OCI-M2 (cell line): ENCODE results near the gene ZSCAN23.
"Not testable (repeated sequence)": the region's sequence is repeated elsewhere in the genome, so short reads cannot be mapped to it uniquely, and the experiment has no call there.

Experiments used
- DNase-seq: peaks from one replicate; lab custom pipeline; 2025; ENCODE audit not compliant: unreplicated experiment; lab: John Stamatoyannopoulos, UW

The ZSCAN23 gene

GRCh38 chr6:28442586-28442985 is 705 bp downstream of the ZSCAN23 start:
- DNase-seq, result no peak

- no peak for DNase-seq
Measured at GRCh38 chr6:28436404-28436803, 6.9 kb downstream of the ZSCAN23 start.

GRCh38 chr6:28433119-28433518 is 10.2 kb downstream of the ZSCAN23 start:
- peak; percentile 24 for DNase-seq

DNA sequence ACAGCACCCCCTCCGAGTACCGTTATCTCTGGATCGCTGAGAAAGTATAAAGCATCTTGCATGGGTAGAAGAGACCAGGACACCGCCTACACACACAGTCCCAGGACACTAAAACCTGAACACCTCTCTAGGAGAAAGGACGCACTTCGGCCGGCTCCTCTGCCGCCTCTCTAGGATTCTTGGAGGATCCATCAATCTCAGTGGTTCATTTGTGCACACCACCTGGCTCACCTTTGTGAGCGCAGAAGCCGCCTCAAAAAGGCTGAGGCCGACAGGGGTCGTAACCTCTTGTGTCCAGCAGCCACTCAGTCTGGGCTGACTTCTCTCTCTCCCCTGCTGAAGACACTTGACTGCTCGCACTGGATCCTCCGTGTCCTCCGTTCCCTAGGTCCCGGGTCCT is 13.5 kb downstream of the ZSCAN23 start:
- no peak for DNase-seq

GRCh38 chr6:28425944-28426541 is 17.2 kb downstream of the ZSCAN23 start:
- no peak for DNase-seq

GRCh38 chr6:28424163-28424562 is 19.1 kb downstream of the ZSCAN23 start:
- DNase-seq, result no peak

DNA sequence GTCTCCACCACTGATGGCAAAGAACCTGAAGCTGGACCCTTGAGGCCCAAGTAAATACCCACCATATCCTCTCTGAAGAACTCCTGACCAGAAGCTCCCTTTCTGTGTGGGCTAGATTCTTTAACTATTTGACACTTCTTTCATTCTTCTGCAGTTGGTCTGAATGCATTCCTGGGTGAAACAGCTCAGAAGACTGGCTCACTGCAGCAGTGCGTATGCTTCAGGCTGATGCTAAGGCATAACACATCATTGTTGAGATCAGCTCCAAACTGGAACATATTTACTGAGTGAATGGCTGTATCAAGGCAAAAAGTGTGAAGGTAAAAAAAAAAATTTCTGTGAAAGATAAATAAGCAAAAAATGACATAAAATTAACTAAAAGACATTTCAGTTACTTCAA is 19.7 kb downstream of the ZSCAN23 start:
- DNase-seq, result no peak

GRCh38 chr6:28413681-28414080 is 29.6 kb downstream of the ZSCAN23 start:
- DNase-seq, result no peak

- no peak for DNase-seq
Measured at GRCh38 chr6:28410767-28411166, 32.5 kb downstream of the ZSCAN23 start.

DNA sequence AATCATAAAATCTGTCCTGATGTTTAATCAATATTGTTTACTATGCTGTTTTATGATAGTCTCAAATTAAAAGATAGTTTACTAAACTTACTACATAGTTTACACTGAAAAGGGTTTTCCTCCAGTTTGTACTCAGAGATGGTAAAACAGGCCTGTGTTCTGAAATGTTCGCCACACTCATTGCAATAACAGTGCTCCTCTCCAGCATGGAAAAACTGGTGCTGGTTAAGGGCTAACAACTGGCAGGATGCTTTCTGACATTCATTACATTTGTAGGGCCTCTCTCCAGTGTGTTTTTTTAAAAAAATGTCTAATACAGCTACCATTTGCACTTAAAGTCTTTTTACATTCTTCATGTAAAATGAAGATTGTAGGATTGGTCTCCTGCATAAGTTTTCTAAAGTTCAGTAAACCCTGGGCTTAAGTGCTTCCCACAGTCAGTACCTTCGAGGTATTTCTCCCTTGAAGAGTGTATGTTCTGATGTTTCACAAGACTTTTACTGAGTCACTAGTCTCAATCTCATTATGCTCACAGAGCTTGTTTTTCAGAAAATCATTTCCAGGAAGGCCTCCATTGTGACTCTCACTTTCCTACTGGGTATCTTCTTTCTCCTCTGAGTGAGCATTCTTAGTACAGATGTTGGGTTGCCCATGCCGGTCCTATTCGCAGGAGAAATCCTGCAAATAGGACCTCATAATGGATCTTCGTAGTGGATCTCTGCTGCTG is 35.1 kb downstream of the ZSCAN23 start:
- no peak for DNase-seq

- DNase-seq, result no peak
Measured at GRCh38 chr6:28407401-28407800, 35.9 kb downstream of the ZSCAN23 start.

GRCh38 chr6:28403923-28404322 is 39.4 kb downstream of the ZSCAN23 start:
- DNase-seq, result not testable (repeated sequence)

GRCh38 chr6:28402197-28402596 is 41.1 kb downstream of the ZSCAN23 start:
- DNase-seq, result no peak

DNA sequence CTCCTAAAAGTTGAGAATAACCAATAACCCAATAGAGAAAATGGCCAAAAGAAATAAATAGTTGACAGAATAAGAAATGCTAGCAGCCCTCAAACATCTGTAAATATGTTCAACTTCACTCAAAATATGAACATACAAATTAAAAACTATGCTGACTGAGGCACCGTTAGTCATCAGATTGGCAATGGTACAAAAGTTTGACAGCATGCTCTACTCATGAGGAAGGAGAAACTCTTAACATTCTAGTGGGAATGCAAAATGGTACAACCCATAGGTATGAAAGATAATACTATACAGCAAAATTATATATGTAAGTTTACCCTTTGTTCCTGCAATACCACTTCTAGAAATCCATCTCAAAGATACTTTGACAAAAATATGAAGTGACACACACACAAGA is 42.1 kb downstream of the ZSCAN23 start:
- DNase-seq, result no peak

GRCh38 chr6:28400122-28400451 is 43.2 kb downstream of the ZSCAN23 start:
- no peak for DNase-seq

GRCh38 chr6:28399350-28400121 is 43.8 kb downstream of the ZSCAN23 start, which contains the start of gene ZSCAN12:
TSS of gene ZSCAN12 (minus strand) at chr6:28399747. CDS start at chr6:28398405, 1,342 bp downstream.
- DNase-seq, result peak; percentile 90

DNA sequence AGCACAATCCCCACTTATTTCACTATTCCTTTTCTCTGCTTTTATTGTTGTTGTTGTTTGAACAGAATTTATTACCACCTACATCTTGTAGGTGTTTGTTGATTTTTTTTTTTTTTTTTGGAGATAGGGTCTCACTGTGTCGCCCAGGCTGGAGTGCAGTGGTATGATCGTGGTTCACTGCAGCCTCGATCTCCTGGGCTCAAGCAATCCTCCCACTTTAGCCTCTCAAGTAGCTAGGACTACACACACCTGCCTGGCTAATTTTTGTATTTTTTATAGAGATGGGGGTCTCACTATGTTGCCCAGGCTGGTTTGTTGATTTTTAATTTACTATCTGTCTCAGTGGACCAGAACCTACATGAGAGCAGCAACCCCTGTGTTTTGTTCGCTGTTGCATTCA is 47.4 kb downstream of the ZSCAN23 start:
- DNase-seq, result no peak

- DNase-seq, result no peak
Measured at GRCh38 chr6:28393912-28394662, 49.2 kb downstream of the ZSCAN23 start.

GRCh38 chr6:28390688-28391087 is 52.6 kb downstream of the ZSCAN23 start:
- DNase-seq, result no peak

GRCh38 chr6:28384143-28384533 is 59.2 kb downstream of the ZSCAN23 start:
- no peak for DNase-seq
